ENCODE data around the gene ATP7B. TPM values are rescaled to one million over a fixed set of nuclear protein-coding genes. Genes with fewer than 3 reads are reported as not detected.

The ATP7B gene
- total RNA-seq, 1 donor from 2014 or later, result 0.91 TPM

GRCh38 chr13:51900471-51900870 lies 110.8 kb downstream of the ATP7B start:
- intact Hi-C loops (cut with micrococcal nuclease), result loop anchor here (10.0 kb wide), 1 partner anchor 54 kb away; no protein-coding TSS in a partner anchor
- H3K4me1 Mint-ChIP-seq (ENCODE audit: low read depth), result peaks cover 8% of the 10 kb centered on the region
- H3K4me3 Mint-ChIP-seq (ENCODE audit: low read depth), result no peak overlapping the region
- H3K36me3 Mint-ChIP-seq (ENCODE audit: low read depth), result no peaks in the 10 kb centered on the region
- no peak for DNase-seq (ENCODE audit: low spot score)
- H3K9me3 Mint-ChIP-seq, result no peaks in the 10 kb centered on the region
- H3K27ac Mint-ChIP-seq, result no peak overlapping the region
- H3K27me3 Mint-ChIP-seq (ENCODE audit: low read depth), result peaks cover 1% of the 10 kb centered on the region

DNA sequence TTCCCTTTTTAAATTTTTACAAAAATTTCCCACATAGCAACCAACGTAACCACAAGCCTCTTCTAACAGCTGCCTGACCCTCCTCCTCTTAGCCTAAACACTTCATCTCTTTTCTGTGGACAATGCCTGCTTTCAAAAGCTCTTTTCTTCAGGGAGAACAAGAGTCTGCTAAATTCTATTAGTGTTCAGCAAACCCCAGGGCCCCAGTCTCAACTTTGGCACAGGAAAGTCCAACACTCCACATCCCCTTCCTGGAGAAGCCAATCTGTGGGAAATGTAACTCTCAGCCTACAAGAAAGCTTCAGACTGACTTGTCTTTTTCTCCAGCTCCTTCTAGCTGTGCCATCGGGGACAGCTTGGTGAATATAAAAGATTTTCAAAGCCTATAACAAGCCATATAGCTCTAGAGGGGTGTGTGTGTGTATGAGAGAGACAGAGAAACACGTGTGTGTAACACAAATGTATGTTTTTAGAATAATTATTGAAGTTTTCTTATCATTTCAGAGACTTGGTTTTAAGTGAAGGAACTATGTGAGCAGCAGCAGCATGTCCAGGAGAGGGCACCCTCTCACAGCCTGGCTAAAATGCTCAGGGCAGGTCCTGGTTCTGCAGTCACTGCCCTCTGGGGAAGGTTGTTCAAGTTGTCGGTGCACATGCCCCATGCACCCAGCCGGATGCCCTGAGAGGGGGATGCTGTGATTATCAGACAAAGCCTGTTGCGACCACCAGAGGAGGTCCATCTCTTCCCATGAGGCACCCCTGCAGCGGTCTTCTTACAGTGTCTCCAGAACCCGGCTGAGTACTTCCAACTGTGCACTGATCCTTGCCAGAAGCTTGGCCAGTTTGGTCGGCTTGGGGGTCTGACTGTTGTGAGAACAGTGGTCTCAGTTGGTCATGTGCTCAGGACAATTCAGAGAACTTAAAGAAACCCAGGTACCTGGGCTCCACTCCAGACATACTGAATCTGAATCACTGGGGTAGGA lies 115.1 kb downstream of the ATP7B start:
- DNase-seq (ENCODE audit: low spot score), result peak; percentile 42
- Mint-ChIP-seq H3K27me3 (ENCODE audit: low read depth) (peaks cover 6% of the 10 kb centered on the region), H3K4me1 (ENCODE audit: low read depth) (peaks cover 2% of the 10 kb centered on the region), H3K36me3 (ENCODE audit: low read depth) (no peaks in the 10 kb centered on the region), H3K9me3 (no peaks in the 10 kb centered on the region), H3K4me3 (ENCODE audit: low read depth) (no peak overlapping the region), H3K27ac (no peak overlapping the region)
- intact Hi-C loops (cut with micrococcal nuclease), result loop anchor here (1.0 kb wide), 1 partner anchor 231 kb away; no protein-coding TSS in a partner anchor

- H3K27me3 Mint-ChIP-seq (ENCODE audit: low read depth), result peaks cover 8% of the 10 kb centered on the region
- H3K4me3 Mint-ChIP-seq (ENCODE audit: low read depth), result no peak overlapping the region
- no peak overlapping the region for H3K27ac Mint-ChIP-seq
- no peaks in the 10 kb centered on the region for H3K36me3 Mint-ChIP-seq (ENCODE audit: low read depth)
- H3K4me1 Mint-ChIP-seq (ENCODE audit: low read depth), result peaks cover 2% of the 10 kb centered on the region
- intact Hi-C loops (cut with micrococcal nuclease), result no loop called here
- DNase-seq (ENCODE audit: low spot score), result no peak
- H3K9me3 Mint-ChIP-seq, result no peaks in the 10 kb centered on the region
Measured at GRCh38 chr13:51894239-51894638, 117.0 kb downstream of the ATP7B start.

GRCh38 chr13:51892657-51893056 lies 118.6 kb downstream of the ATP7B start:
- no peak overlapping the region for H3K27ac Mint-ChIP-seq
- no peak overlapping the region for H3K4me3 Mint-ChIP-seq (ENCODE audit: low read depth)
- H3K4me1 Mint-ChIP-seq (ENCODE audit: low read depth), result peaks cover 2% of the 10 kb centered on the region
- no peak for DNase-seq (ENCODE audit: low spot score)
- H3K27me3 Mint-ChIP-seq (ENCODE audit: low read depth), result peaks cover 8% of the 10 kb centered on the region
- intact Hi-C loops (cut with micrococcal nuclease), result no loop called here
- no peaks in the 10 kb centered on the region for H3K9me3 Mint-ChIP-seq
- H3K36me3 Mint-ChIP-seq (ENCODE audit: low read depth), result no peaks in the 10 kb centered on the region

- no peak for DNase-seq (ENCODE audit: low spot score)
- Mint-ChIP-seq H3K36me3 (ENCODE audit: low read depth) (no peaks in the 10 kb centered on the region), H3K4me1 (ENCODE audit: low read depth) (no peaks in the 10 kb centered on the region), H3K4me3 (ENCODE audit: low read depth) (no peak overlapping the region), H3K9me3 (no peaks in the 10 kb centered on the region), H3K27me3 (ENCODE audit: low read depth) (peaks cover 16% of the 10 kb centered on the region), H3K27ac (no peak overlapping the region)
- intact Hi-C loops (cut with micrococcal nuclease), result no loop called here
Measured at GRCh38 chr13:51887468-51887867, 123.8 kb downstream of the ATP7B start.

GRCh38 chr13:51885651-51886050 lies 125.6 kb downstream of the ATP7B start:
- Mint-ChIP-seq H3K27ac (no peak overlapping the region), H3K9me3 (peaks cover 6% of the 10 kb centered on the region), H3K4me3 (ENCODE audit: low read depth) (no peak overlapping the region), H3K36me3 (ENCODE audit: low read depth) (no peaks in the 10 kb centered on the region), H3K27me3 (ENCODE audit: low read depth) (peaks cover 15% of the 10 kb centered on the region), H3K4me1 (ENCODE audit: low read depth) (no peaks in the 10 kb centered on the region)
- intact Hi-C loops (cut with micrococcal nuclease), result no loop called here
- DNase-seq (ENCODE audit: low spot score), result no peak

- intact Hi-C loops (cut with micrococcal nuclease), result no loop called here
- Mint-ChIP-seq H3K36me3 (ENCODE audit: low read depth) (no peaks in the 10 kb centered on the region), H3K9me3 (peaks cover 6% of the 10 kb centered on the region), H3K27me3 (ENCODE audit: low read depth) (peaks cover 13% of the 10 kb centered on the region), H3K4me1 (ENCODE audit: low read depth) (no peaks in the 10 kb centered on the region), H3K4me3 (ENCODE audit: low read depth) (no peak overlapping the region), H3K27ac (no peak overlapping the region)
- no peak for DNase-seq (ENCODE audit: low spot score)
Measured at GRCh38 chr13:51883226-51883600, 128.0 kb downstream of the ATP7B start.

Other genes with a start within 250 kb of the ATP7B start
- 2.2 and 3.1 TPM in 2 replicates for gene DHRS12, start 207.3 kb downstream of the ATP7B start, total RNA-seq
- 0.18 TPM in 1 of 2 replicates, not detected in the other for gene TMEM272, start 166.3 kb downstream of the ATP7B start, total RNA-seq
- not detected in 2 replicates for gene CCDC70, start 149.5 kb downstream of the ATP7B start, total RNA-seq
- 21.5 and 21.9 TPM in 2 replicates for gene ALG11, start 948 bp upstream of the ATP7B start, total RNA-seq
- gene UTP14C, start 13.2 kb upstream of the ATP7B start, total RNA-seq, result 9.7 and 11.0 TPM in 2 replicates
- gene NEK5, start 117.6 kb upstream of the ATP7B start, total RNA-seq, result not detected in 2 replicates
- gene NEK3, start 148.1 kb upstream of the ATP7B start, total RNA-seq, result 9.4 and 10.0 TPM in 2 replicates